ENCODE results near the gene S100A10.

DNA sequence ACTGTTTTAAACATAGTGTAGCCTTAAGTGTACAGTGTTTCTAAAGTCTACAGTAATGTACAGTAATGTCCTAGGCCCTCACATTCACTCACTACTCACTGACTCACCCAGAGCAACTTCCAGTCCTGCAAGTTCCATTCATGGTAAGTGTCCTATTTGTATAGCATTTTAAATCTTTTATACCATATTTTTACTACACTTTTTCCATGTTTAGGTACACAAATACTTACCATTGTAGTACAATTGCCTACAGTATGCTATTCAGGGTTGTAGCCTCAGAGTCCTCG, 3.6 kb upstream of the S100A10 start:
- TF ChIP-seq, protein P1, sequence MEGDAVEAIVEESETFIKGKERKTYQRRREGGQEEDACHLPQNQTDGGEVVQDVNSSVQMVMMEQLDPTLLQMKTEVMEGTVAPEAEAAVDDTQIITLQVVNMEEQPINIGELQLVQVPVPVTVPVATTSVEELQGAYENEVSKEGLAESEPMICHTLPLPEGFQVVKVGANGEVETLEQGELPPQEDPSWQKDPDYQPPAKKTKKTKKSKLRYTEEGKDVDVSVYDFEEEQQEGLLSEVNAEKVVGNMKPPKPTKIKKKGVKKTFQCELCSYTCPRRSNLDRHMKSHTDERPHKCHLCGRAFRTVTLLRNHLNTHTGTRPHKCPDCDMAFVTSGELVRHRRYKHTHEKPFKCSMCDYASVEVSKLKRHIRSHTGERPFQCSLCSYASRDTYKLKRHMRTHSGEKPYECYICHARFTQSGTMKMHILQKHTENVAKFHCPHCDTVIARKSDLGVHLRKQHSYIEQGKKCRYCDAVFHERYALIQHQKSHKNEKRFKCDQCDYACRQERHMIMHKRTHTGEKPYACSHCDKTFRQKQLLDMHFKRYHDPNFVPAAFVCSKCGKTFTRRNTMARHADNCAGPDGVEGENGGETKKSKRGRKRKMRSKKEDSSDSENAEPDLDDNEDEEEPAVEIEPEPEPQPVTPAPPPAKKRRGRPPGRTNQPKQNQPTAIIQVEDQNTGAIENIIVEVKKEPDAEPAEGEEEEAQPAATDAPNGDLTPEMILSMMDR (IDR thresholded peaks at IDR 0.05; ENCODE audit: poor library complexity), result no peak
- TF ChIP-seq EZH2phosphoT487 (IDR thresholded peaks at IDR 0.05; ENCODE audit: low read depth, severe bottlenecking, unreplicated experiment) (no peak), EZH2 (IDR thresholded peaks at IDR 0.05; ENCODE audit: borderline replicate concordance) (no peak)

Measured in hepatocyte (in vitro differentiated cells).